ENCODE data around the gene EFR3B.
A peak's percentile ranks its signal among the peaks of the same experiment; 100 is the strongest.
"Not testable (repeated sequence)": the region's sequence is repeated elsewhere in the genome, so short reads cannot be mapped to it uniquely, and the experiment has no call there.

The EFR3B gene

GRCh38 chr2:25041928-25042320 is at the start of gene EFR3B:
Gene EFR3B, plus strand, starts transcription at chr2:25042076. Its CDS starts 237 bp downstream, at chr2:25042313.
- peak; percentile 89 for DNase-seq

GRCh38 chr2:24993406-24994145 is 48.3 kb upstream of the EFR3B start:
- DNase-seq, result no peak

- DNase-seq, result no peak
Observed at GRCh38 chr2:24994146-24994724, 47.6 kb upstream of the EFR3B start.

GRCh38 chr2:24999097-24999496 is 42.8 kb upstream of the EFR3B start:
- not testable (repeated sequence) for DNase-seq

GRCh38 chr2:25000036-25000435 is 41.8 kb upstream of the EFR3B start:
- no peak for DNase-seq

GRCh38 chr2:25000503-25001324 is 41.2 kb upstream of the EFR3B start:
- DNase-seq, result no peak

GRCh38 chr2:25001325-25001637 is 40.6 kb upstream of the EFR3B start:
- no peak for DNase-seq

GRCh38 chr2:25002066-25002465 is 39.8 kb upstream of the EFR3B start:
- no peak for DNase-seq

- no peak for DNase-seq
Observed at GRCh38 chr2:25009954-25010353, 31.9 kb upstream of the EFR3B start.

GRCh38 chr2:25011342-25011741 is 30.5 kb upstream of the EFR3B start:
- not testable (repeated sequence) for DNase-seq

- DNase-seq, result no peak
Observed at GRCh38 chr2:25014631-25015030, 27.2 kb upstream of the EFR3B start.

GRCh38 chr2:25018681-25019080 is 23.2 kb upstream of the EFR3B start:
- DNase-seq, result no peak

GRCh38 chr2:25021791-25022362 is 20.0 kb upstream of the EFR3B start:
- DNase-seq, result no peak

- no peak for DNase-seq
Observed at GRCh38 chr2:25023333-25023732, 18.5 kb upstream of the EFR3B start.

GRCh38 chr2:25025229-25026007 is 16.5 kb upstream of the EFR3B start:
- no peak for DNase-seq

- DNase-seq, result no peak
Observed at GRCh38 chr2:25026008-25026530, 15.8 kb upstream of the EFR3B start.

- DNase-seq, result peak; percentile 15
Observed at GRCh38 chr2:25029183-25029554, 12.7 kb upstream of the EFR3B start.

GRCh38 chr2:25030702-25031101 is 11.2 kb upstream of the EFR3B start:
- no peak for DNase-seq

- no peak for DNase-seq
Observed at GRCh38 chr2:25032094-25032493, 9.8 kb upstream of the EFR3B start.

GRCh38 chr2:25032901-25033300 is 9.0 kb upstream of the EFR3B start:
- no peak for DNase-seq

- no peak for DNase-seq
Observed at GRCh38 chr2:25034081-25034480, 7.8 kb upstream of the EFR3B start.

GRCh38 chr2:25035537-25036220 is 6.2 kb upstream of the EFR3B start:
- no peak for DNase-seq
